ENCODE data around the gene FKBP15.
"Not testable (repeated sequence)": the region's sequence is repeated elsewhere in the genome, so short reads cannot be mapped to it uniquely, and the experiment has no call there.

FKBP15 gene, protein sequence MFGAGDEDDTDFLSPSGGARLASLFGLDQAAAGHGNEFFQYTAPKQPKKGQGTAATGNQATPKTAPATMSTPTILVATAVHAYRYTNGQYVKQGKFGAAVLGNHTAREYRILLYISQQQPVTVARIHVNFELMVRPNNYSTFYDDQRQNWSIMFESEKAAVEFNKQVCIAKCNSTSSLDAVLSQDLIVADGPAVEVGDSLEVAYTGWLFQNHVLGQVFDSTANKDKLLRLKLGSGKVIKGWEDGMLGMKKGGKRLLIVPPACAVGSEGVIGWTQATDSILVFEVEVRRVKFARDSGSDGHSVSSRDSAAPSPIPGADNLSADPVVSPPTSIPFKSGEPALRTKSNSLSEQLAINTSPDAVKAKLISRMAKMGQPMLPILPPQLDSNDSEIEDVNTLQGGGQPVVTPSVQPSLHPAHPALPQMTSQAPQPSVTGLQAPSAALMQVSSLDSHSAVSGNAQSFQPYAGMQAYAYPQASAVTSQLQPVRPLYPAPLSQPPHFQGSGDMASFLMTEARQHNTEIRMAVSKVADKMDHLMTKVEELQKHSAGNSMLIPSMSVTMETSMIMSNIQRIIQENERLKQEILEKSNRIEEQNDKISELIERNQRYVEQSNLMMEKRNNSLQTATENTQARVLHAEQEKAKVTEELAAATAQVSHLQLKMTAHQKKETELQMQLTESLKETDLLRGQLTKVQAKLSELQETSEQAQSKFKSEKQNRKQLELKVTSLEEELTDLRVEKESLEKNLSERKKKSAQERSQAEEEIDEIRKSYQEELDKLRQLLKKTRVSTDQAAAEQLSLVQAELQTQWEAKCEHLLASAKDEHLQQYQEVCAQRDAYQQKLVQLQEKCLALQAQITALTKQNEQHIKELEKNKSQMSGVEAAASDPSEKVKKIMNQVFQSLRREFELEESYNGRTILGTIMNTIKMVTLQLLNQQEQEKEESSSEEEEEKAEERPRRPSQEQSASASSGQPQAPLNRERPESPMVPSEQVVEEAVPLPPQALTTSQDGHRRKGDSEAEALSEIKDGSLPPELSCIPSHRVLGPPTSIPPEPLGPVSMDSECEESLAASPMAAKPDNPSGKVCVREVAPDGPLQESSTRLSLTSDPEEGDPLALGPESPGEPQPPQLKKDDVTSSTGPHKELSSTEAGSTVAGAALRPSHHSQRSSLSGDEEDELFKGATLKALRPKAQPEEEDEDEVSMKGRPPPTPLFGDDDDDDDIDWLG

DNA sequence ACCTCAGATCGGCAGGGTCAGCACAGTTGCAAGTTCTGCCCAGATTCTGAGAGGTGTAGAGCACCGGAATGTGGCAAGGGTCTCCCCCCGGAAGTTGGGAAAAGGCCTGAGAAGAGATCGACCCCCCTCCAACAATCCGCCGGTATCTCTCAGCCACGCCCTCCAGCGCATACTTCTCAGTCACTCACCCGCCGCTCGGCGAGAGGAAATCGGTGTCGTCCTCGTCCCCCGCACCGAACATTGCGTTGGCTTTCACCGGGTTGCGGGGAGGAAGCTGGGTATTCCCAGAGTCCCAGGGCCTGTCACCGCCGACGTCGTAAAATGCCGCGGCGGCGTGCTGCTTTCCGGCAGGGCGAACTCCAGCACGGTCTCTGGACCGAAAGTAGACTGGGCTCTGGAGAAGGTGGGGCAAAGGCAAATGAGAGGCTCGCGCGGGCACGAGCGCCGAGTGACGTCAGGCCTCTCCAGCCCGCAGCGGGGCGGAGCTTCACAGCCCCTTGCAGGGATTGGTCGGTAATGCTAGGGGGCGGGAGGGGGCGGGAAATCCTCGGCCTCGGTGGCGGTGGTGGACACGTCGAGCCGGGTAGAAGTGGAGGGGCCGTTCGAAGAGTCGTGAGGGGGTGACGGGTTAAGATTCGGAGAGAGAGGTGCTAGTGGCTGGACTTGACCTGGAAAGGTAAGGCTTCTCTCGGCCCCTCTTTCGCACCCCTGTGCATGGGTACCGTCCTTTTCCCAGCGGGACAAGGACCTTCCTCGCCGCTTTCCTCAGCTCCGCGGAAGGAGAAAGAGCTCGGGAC lies at the start of gene FKBP15, which contains the start of gene SLC31A1:
Gene FKBP15, minus strand, starts transcription at position 275 of the 797 bp plus-strand sequence. Its CDS starts 34 bp downstream, at position 241.
Gene SLC31A1, plus strand, starts transcription at position 542 of the 797 bp plus-strand sequence. CDS start 34,605 bp downstream, outside the sequence.
- DNase-seq (ENCODE audit: low spot score) = peak; percentile 98

DNA sequence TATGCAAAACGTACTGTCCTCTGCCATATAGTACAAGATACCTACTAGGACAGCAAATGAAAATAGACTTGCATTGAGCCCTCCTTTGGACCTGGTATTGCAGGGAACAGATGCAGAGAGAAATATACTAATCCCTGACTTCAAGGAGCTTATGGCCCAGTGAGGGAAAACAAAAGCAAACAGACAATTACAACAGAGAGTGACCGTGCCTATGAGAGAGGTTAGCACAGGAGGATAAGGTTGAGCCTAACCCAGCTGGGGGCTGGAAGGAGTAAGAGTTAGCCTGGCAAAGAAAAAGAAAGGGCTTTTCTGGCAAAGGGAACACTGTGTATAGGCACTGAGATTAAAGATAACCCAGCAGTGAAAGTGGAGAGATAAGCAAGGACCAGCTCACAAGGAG lies 48.8 kb upstream of the FKBP15 start:
- no peak for DNase-seq (ENCODE audit: low spot score)

DNA sequence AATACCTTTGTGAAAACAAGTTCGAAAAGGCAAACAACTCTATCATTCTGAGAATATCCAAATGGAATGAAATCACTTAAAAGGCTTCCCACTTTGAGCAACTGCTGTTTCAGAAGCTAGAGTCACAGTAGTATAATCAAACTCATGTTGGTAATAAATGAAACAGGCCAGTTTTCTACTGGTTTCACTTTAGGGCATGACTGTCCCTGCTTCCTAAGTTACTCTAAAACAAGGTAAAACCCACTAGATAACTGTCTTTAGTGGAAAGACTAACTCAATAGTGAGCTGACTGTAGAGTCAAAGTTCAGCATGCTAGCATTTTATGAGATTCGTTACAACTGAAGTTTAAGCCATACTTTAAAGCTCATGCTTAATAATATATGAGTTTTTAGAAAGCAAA lies 48.3 kb upstream of the FKBP15 start:
- DNase-seq (ENCODE audit: low spot score) = no peak

DNA sequence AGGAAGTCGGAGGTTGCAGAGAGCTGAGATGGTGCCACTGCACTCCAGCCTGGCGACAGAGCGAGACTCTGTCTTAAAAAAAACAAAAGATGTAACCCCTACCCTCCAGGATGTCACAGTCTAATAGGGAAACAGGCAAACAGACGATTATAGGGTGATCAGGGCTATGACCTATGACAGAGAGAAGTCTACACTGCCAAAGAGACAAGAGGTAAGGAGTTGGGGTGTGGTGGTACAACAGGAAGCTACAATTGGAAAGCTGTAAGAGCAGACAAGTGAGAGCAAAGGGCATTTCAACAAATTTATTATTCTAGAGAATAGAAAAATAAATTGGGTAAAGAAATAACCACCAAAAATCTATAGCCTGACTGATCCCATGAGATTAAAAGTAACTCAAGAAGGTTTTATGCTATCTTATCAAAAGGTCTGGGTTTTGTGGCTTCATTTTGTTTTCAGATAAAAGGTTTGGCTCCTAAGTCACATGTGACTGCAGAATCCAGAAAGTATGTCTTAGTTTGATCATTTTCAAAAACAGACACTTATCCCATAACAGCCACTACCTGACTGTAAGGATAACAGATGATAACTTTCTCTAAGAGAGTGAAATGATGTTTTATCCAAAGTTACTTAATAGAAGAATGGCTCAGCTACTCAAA lies 47.0 kb upstream of the FKBP15 start:
- no peak for DNase-seq (ENCODE audit: low spot score)

DNA sequence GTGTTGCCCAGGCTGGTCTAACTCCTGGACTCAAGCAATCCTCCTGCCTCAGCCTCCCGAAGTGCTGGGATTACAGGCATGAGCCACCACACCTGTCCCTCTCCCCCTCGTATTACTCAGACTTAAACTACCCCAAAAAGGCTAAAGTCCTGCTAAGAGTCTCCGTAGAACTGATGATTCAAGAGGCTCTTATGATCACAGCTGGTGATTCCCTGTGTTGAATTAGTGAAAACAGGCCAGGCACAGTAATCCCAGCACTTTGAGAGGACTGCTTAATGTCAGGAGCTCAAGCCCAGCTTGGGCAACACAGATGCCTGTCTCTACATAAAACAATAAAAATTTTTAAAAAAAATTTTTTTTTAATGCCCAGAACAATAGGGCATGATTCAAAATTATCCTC lies 45.1 kb upstream of the FKBP15 start:
- no peak for DNase-seq (ENCODE audit: low spot score)

DNA sequence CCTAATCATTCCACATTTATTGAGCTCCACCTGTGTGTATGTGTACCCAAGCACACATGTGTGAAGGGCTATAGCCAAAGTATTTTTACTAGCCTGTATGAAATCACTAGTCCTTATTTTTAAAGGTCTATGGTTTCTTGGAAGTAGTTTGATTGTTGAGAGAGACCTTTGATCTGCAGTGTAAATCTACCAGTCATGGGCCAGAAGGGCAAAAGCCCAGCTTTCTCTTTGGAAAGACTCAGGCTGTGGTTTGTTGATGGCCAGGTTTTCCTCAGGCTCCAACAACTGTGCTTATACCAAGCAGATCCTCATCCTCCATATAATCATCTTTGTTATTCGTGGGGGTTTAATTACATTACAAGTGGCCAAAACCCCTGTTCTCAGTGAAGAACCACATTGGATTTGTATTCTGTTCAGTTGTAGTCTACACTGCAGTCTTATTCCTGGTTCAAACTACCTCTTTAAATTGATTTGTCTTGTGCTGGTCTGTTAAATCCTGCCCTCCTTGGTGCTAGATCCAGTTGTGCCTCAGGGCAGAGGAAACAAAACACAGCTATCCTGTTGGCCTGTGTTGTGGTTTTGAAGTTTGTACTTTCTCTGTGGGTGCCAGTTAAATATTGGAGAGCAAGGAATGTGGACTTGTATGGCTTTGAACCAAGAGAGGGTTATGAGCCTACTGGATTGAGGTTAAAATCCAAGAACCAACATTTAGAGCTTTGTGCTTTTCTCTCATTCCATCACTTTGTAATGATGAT lies 41.0 kb upstream of the FKBP15 start:
- DNase-seq (ENCODE audit: low spot score) = no peak

DNA sequence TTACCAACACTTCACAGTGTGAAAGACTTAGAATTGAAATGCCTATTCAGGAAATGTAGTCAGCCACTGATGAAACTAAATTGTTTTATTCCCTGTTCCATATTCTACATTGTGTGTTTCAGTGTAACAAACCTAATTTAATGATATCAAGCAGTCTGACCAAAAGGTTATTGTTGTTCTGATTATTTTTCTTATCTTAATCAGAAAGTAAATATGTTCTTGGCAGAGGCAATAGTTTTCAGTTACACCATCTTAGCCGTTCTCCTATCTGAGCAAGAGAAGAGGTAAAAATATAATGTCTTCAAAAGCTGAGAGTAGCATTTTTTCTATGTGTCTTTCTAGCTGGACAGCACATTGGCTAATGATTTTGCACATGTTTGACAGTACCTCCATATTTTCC lies 37.2 kb upstream of the FKBP15 start:
- DNase-seq (ENCODE audit: low spot score) = no peak

DNA sequence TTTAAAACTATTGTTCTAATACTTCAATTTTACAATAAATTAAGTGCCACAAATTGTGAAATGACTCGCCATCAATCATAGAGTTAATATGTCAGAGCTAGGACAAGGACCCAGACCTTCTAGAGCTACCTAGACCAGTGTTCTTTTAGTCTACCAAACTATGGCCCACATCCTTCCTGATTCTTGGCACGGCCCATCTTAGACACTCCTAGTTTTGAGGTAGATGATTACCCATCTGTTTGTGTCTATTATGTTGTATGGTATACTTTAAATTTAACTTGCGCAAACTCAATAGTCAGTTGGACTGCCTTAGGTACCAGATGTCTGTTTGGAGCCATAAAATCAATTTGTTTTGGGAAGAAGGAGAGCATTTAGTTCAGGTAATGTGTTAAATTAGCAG lies 36.8 kb upstream of the FKBP15 start:
- no peak for DNase-seq (ENCODE audit: low spot score)

DNA sequence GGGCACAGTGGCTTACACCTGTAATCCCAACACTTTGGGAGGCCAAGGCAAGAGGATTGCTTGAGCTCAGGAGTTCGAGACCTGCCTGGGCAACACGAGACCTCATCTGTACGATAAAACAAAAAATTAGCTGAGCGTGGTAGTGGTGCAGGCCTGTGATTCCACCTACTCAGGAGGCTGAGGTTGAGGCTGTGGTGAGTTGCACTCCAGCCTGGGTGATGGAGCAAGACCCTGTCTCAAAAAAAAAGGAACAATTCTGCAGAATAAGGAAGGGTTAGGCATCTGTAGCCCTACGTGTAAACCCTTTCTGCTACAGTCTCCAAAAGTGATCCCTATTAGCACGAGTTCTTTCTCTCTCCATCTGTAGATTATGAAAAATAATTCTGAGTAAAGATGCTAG lies 34.4 kb upstream of the FKBP15 start:
- no peak for DNase-seq (ENCODE audit: low spot score)

DNA sequence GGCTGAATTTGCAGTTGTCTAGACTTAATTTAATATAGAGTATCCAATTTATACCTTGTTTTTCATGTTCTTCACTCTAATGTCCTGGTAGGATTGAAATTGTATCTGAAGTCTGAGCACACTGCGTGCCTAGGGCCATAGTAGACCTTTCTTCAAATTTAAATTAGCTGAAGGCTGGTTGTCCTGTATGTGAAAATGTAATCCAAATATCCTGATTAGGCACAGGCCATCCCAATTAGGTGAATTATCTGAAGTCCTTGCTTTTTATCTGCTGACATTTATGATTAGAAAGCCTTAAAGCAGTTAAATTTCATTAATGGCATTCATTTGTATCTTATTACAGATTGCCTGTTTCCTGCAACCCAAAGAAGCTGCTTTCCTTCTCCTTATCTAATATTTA lies 33.9 kb upstream of the FKBP15 start:
- DNase-seq (ENCODE audit: low spot score) = no peak

DNA sequence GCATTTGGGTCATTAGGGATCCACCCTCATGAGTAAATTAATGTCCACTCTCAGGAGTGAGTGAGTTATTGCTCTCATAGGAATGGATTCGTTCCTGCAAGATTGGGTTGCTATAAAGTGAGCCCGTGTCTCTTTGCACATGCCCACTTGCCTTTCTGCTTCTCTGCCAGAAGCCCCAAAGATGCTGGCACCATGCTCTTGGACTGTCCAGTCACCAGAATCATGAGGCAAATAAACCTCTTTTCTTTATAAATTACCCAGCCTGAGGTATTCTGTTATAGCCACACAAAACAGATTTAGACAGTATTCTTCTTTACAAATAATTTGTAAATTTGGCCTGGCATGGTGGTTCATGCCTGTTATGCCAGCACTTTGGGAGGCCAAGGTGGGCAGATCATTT lies 29.7 kb upstream of the FKBP15 start:
- DNase-seq (ENCODE audit: low spot score) = no peak

DNA sequence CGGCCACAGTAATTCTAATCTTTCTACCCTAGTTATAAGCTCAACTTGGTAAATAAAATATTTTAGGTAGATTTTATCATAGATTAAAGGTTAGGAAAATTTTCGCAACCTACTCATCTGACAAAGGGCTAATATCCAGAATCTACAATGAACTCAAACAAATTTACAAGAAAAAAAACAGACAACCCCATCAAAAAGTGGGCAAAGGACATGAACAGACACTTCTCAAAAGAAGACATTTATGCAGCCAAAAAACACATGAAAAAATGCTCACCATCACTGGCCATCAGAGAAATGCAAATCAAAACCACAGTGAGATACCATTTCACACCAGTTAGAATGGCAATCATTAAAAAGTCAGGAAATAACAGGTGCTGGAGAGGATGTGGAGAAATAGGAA lies 28.6 kb upstream of the FKBP15 start:
- not testable (repeated sequence) for DNase-seq (ENCODE audit: low spot score)

DNA sequence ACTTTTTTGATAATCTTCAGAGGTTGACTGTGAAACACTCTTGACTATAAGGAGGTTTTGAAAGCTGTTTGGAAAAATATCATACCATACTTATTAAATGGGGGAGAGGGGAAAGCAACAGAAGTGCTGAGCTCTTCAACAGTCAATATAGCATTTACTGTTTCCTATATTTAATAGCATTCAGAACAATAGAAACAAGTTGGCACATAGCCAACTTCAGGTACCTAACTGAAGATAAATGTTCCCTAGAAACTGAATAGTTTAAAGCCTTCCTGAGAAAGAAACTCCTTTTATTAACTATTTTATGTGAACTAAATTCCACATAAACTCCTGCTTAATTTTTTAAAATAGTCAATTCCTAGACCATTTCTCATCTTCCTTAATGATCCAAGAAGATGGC lies 26.6 kb upstream of the FKBP15 start:
- no peak for DNase-seq (ENCODE audit: low spot score)

DNA sequence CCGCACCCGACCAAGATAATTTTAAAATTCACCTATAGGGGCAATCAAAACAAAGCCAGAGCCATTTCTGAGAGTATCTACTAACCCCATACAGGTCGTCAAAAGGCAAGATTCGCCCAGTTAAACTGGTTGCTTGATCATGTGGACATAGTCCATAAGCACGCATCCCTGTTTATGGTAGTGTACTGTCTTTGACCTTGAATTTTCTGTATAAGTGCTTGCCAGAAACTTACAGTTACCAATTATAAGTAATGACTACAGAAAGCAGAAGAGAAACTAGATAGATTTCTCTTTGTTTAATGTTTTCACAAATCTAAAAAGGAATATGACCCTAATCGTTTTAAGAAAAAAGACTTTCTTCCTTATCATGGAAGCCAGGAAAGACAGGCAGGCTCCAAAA lies 25.9 kb upstream of the FKBP15 start:
- no peak for DNase-seq (ENCODE audit: low spot score)

DNA sequence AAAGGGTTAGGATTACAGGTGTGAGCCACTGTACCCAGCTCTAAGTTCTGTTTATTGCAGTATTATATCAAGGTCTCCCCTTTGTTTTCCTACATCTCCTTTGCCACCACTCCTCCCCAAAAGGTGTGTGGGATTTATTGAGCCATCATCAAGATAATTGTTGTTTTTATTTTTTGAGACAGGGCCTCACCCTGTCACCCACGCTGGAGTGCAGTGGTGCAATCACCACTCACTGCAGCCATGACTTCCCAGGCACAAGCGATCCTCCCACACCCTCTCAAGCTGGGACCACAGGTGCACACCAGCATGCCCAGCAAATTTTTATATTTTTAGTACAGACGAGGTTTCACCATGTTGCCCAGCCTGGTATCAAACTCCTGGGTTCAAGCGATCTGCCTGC lies 24.8 kb upstream of the FKBP15 start:
- DNase-seq (ENCODE audit: low spot score) = no peak

DNA sequence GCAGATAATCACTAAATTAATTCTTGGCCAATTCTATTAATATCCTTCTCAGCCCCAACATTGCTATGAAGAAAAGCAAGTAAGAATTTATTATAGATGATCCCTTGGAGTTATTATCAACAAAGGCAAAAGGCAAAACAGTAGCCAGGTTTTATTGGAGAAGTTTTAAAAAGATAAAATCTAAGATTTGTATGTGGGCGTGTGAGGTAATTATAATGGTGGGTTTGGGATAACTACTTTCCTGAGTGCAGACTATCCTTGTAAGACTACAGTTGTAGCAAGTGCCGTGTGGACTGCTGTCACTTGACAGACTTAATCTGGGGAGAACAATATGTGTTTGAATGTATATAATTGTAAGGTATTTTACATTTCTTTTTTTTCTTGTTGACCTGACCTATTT lies 23.5 kb upstream of the FKBP15 start:
- no peak for DNase-seq (ENCODE audit: low spot score)

DNA sequence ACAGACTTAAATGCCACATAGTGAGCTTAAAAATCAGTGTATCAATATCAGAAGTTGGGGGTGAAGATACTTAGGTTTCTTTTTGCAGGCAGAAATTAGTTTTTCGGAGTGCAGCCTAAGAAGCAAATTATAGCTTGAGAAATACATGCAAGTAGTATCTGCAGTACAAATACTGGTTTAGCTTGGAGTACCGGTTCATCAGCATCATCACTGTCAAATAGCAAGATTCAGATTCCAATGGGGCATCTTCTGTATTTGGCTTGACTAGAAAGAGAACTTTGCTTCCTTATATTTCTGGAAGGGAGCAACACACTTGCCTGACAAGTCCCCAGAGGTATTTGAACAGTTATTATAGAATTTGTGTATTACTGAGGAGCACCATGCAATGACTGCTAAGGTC lies 20.1 kb upstream of the FKBP15 start:
- no peak for DNase-seq (ENCODE audit: low spot score)

DNA sequence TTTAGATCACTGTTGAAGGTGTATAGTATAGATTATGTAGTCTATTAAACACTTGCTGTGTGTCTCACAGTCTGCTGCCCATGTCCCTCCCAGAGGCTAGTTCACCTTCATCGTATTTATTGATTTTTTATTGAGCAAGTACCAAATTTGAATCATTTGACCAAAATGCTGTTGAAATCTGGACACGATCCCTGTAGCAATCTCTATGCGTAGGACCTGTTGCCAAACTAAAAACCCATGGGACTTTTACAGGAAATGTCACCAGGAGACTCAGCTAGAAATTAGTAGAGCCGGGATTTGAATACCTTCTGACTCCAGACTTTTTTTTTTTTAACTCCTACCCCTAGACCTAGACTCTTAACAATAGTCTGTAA lies 17.8 kb upstream of the FKBP15 start:
- DNase-seq (ENCODE audit: low spot score) = no peak

DNA sequence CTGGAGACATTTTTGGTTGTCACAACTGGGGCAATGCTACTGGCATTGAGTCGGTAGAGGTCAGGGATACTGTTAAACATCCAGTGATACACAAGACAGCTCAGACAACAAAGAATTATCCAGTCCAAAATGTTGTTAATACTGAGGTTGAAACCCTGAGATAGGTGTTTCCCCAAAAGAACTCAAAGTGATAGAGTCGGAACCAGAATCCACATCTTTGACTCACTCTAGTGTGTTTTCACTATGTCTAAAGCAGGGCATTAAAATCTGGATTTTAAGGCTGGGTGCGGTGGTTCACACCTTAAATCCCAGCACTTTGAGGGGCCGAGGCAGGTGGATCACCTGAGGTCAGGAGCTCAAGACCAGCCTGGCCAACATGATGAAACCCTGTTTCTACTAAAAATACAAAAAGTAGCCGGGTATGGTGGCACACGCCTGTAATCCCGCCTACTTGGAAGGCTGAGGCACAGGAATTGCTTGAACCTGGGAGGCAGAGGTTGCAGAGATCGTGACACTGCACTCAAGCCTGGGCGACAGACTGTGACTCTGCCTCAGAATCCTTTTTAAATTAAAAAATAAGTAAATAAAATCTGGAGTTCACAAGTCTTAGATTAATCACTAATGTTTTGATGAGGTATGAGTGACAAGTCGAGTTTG lies 17.3 kb upstream of the FKBP15 start:
- DNase-seq (ENCODE audit: low spot score) = no peak

DNA sequence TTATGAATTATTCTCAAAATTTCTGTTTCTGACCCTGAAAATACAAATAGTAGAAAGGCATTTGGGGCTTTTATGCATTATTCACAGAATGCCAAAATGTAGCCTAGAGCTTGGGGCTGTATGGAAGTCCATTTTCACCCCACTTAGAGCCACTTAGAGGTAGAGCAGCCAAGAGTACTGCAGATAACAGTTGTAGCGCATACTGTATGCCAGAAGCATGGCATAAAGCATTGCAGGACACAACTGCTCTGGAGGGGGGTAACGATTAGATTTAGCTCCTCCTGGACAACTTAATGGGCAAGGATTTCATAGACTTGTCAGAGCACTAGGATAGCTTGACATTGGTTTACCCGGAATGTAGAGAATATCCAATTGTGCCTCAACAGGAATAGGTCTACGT lies 15.9 kb upstream of the FKBP15 start:
- DNase-seq (ENCODE audit: low spot score) = no peak
